HepG2 (cell line): ENCODE measurements around the gene PROX1. TPM values are rescaled to one million over a fixed set of nuclear protein-coding genes. Genes with fewer than 3 reads are reported as not detected.

Experiments used
- ETV6 ChIP-seq: sonication (generic); formaldehyde crosslinking; conservative IDR thresholded peaks from 2 replicates; pipeline ENCODE4 v1.4.0; 2020; ENCODE audit warnings: missing genetic modification reagents
- HMG20A ChIP-seq: IDR thresholded peaks from 2 replicates; pipeline ENCODE4 v1.6.1; 2016; ENCODE audit warnings: borderline replicate concordance
- KLF15 ChIP-seq: sonication (generic); formaldehyde crosslinking; IDR thresholded peaks from 2 replicates; pipeline ENCODE4 v1.8.1; 2023; ENCODE audit warnings: borderline replicate concordance, mild to moderate bottlenecking, inconsistent platforms, missing genetic modification reagents, mixed read lengths
- MZF1 ChIP-seq: sonication (generic); formaldehyde crosslinking; IDR thresholded peaks from 2 replicates; pipeline ENCODE4 v1.8.1; 2023; ENCODE audit warnings: mild to moderate bottlenecking, missing genetic modification reagents, borderline replicate concordance
- RBM39 ChIP-seq: fragments of 200-400 bp; formaldehyde crosslinking; IDR thresholded peaks from one replicate; pipeline ENCODE4 v1.6.1; 2018; ENCODE audit warnings: antibody characterized with exemption, mild to moderate bottlenecking, low read depth, low read length; ENCODE audit not compliant: poor library complexity, severe bottlenecking
- SKI ChIP-seq: fragments of 450-650 bp; IDR thresholded peaks from one replicate; pipeline ENCODE4 v1.6.1; 2018; ENCODE audit warnings: mild to moderate bottlenecking; ENCODE audit not compliant: partially characterized antibody
- SRSF1 ChIP-seq: fragments of 200-400 bp; formaldehyde crosslinking; optimal IDR thresholded peaks from 2 replicates; pipeline ENCODE3; 2017; ENCODE audit warnings: mild to moderate bottlenecking, low read depth, low read length, moderate library complexity
- SYNCRIP ChIP-seq: fragments of 200-400 bp; formaldehyde crosslinking; IDR thresholded peaks from 2 replicates; pipeline ENCODE4 v1.6.1; 2018; ENCODE audit warnings: mild to moderate bottlenecking, low read depth, low read length; ENCODE audit not compliant: insufficient read depth
- THAP9 ChIP-seq: sonication (generic); formaldehyde crosslinking; IDR thresholded peaks from 2 replicates; pipeline ENCODE4; 2020; ENCODE audit warnings: missing genetic modification reagents, mild to moderate bottlenecking, borderline replicate concordance
- ZBTB8A ChIP-seq: sonication (generic); formaldehyde crosslinking; IDR thresholded peaks from 2 replicates; pipeline ENCODE4 v1.4.0; 2020; ENCODE audit warnings: mild to moderate bottlenecking, low read depth, missing genetic modification reagents, borderline replicate concordance
- ZC3H4 ChIP-seq: sonication (generic); formaldehyde crosslinking; IDR thresholded peaks from 2 replicates; pipeline ENCODE4 v1.4.0; 2020; ENCODE audit warnings: missing genetic modification reagents, borderline replicate concordance
- ZNF510 ChIP-seq: sonication (generic); formaldehyde crosslinking; IDR thresholded peaks from 2 replicates; pipeline ENCODE4 v1.4.0; 2020; ENCODE audit warnings: low read depth, mild to moderate bottlenecking, missing genetic modification reagents
- ZNF558 ChIP-seq: sonication (generic); formaldehyde crosslinking; IDR thresholded peaks from 2 replicates; pipeline ENCODE4 v1.9.0; 2022; ENCODE audit warnings: mild to moderate bottlenecking, missing genetic modification reagents, borderline replicate concordance
- ZNF589 ChIP-seq: sonication (generic); formaldehyde crosslinking; conservative IDR thresholded peaks from 2 replicates; pipeline ENCODE4 v1.8.0; 2022; ENCODE audit warnings: mild to moderate bottlenecking, moderate library complexity, missing genetic modification reagents
- ZNF724P ChIP-seq: sonication (generic); formaldehyde crosslinking; IDR thresholded peaks from 2 replicates; pipeline ENCODE4 v1.8.0; 2022; ENCODE audit warnings: missing genetic modification reagents, borderline replicate concordance
- polyA plus RNA-seq, 8 experiments: library from polyadenylated mRNA; depleted of rRNA in 3 of 8; stranded (reverse) in 7 of 8; unstranded in 1 of 8; fragments of >200 nt; fragmentation: Illumina TruSeq in 4 of 8; extraction: Trizol in 4 of 8; gene quantifications; 2 replicates each; pipeline versions ENCODE4 v1.2.1 to v1.2.3, GENCODE V29; 2011 to 2016; ENCODE audit warnings: low read depth in 4 of 8, missing spikeins in 1 of 8, mixed read lengths in 1 of 8; ENCODE audit not compliant: insufficient read depth in 1 of 8
- total RNA-seq, 5 experiments: library from RNA; depleted of rRNA; stranded (reverse); fragments of >200 nt; fragmentation: Illumina TruSeq; extraction: Trizol; gene quantifications; 2 replicates each; pipeline ENCODE4 v1.2.3, GENCODE V29; 2016; ENCODE audit warnings: low read depth in 1 of 5
- TF ChIP-seq, protein P1 (sequence below): sonication (generic); formaldehyde crosslinking; IDR thresholded peaks from 2 replicates; pipeline ENCODE4 v1.4.0; 2020; ENCODE audit warnings: missing genetic modification reagents, borderline replicate concordance
- TF ChIP-seq, protein P2 (sequence below): sonication (generic); formaldehyde crosslinking; IDR thresholded peaks from 2 replicates; pipeline ENCODE4 v1.8.0; 2022; ENCODE audit warnings: missing genetic modification reagents, low read depth, mild to moderate bottlenecking, borderline replicate concordance

PROX1 gene
- total and polyA plus RNA-seq, 2 of the 13 experiments (the other 11 are each of a cell fraction or from before 2014, with no cell fraction given) = 12.3 to 30.2 TPM

DNA sequence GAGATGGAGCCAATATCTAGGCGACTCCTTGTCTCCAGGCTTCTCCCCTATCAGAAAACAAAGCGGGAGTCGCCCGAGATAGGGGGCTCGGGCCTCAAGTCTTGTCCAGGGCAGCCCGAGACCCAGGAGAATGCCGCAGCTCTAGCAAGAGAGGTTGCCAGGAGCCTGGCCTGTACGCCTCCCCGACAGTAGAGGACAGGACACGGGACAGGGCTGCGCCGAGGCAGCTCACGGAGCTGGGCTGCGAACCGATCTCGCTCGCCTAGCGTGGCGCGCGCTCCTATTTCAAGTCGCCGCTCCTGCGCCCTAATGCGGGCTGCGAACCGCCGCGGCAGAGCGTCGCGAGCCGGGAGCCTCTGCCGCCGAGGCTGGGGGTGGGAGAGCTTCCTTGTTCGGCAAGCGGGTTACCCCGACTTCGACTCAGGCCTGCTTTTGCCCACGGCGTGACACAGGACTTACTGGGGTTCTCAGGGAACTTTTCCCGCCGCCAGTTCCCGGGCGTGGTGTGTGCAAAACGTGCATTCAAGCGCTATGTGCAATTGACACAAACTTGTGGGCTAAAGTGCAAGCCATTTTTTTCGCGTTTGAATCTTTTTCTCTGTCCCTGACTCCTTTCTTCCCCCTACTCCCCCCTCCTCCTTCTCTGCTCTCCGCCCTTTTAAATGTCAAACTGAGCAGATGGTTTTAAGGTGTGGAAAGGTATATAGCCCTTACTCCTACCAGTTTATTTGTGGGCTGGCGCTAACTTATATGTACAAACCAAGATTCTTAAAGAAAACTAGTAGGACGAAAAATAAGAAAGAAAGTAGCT is 2.4 kb upstream of the PROX1 start (continued):
- TF ChIP-seq, protein P1, sequence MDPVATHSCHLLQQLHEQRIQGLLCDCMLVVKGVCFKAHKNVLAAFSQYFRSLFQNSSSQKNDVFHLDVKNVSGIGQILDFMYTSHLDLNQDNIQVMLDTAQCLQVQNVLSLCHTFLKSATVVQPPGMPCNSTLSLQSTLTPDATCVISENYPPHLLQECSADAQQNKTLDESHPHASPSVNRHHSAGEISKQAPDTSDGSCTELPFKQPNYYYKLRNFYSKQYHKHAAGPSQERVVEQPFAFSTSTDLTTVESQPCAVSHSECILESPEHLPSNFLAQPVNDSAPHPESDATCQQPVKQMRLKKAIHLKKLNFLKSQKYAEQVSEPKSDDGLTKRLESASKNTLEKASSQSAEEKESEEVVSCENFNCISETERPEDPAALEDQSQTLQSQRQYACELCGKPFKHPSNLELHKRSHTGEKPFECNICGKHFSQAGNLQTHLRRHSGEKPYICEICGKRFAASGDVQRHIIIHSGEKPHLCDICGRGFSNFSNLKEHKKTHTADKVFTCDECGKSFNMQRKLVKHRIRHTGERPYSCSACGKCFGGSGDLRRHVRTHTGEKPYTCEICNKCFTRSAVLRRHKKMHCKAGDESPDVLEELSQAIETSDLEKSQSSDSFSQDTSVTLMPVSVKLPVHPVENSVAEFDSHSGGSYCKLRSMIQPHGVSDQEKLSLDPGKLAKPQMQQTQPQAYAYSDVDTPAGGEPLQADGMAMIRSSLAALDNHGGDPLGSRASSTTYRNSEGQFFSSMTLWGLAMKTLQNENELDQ (CRISPR knock-in tag) = no peak
- no peak for TF ChIP-seq KLF15
- TF ChIP-seq ZNF589 (CRISPR knock-in tag) = no peak
- TF ChIP-seq SRSF1 = no peak
- no peak for TF ChIP-seq ZNF558
- TF ChIP-seq ETV6 (CRISPR knock-in tag) = no peak
- TF ChIP-seq, protein P2, sequence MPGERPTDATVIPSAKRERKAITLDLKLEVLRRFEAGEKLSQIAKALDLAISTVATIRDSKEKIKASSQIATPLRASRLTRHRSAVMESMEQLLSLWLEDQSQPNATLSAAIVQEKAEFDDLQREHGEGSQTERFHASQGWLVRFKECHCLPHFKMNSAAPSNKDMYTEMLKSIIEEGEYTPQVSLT (CRISPR knock-in tag) = no peak
- no peak for TF ChIP-seq MZF1 (CRISPR knock-in tag)
- no peak for TF ChIP-seq ZNF510 (CRISPR knock-in tag)
- no peak for TF ChIP-seq ZBTB8A (CRISPR knock-in tag)
- TF ChIP-seq THAP9 = no peak
- no peak for TF ChIP-seq RBM39
- no peak for TF ChIP-seq ZNF724P (CRISPR knock-in tag)
- TF ChIP-seq SYNCRIP = no peak
- TF ChIP-seq HMG20A (CRISPR knock-in tag) = no peak
- TF ChIP-seq SKI = no peak
- TF ChIP-seq ZC3H4 (CRISPR knock-in tag) = no peak
